GM21390 (cell line): Measurements from ENCODE around the gene PDLIM4.

Experiments
- ATAC-seq: cut with Tn5 transposase; IDR thresholded peaks from one replicate; pipeline ENCODE4 v1.9.1; 2021; ENCODE audit not compliant: unreplicated experiment

The PDLIM4 gene

GRCh38 chr5:132227235-132227484 is 30.3 kb upstream of the PDLIM4 start:
- ATAC-seq = no peak

DNA sequence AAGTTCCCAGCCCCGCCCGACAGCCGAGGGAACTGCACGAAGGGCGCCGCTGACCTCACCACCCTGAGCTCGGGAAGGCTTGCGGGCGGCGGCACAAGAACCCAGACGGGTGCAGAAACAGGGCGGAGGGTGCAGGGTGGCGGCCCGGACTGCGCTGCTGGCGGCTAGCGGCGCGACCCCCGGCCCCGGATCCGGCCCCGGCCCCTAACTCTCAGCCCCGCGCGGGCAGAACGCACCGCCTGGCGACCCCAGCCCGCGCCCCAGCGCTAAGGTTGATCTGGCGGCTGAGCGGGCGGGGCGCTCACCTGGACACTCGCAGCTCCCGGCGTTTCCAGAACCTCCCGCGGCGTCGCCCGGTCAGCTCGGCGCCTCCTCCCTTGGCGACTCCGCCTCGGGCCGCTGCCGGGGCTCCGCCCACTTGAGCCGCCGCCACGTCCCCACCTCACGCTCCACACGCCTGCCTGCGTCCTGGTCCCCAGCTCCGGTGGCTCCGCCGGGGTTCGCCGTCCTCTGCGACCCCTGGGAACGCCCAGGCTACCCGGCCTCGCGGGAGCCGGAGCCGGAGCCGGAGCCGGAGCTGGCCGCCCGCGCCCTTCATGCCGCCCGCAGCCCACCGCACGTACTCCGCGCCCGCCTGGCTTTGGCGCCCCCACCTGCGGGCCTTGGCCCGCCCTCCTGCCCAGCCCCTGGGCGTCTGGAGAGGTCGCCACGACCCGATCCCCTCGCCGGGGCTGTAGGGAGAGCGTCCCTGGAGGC is 29.8 kb upstream of the PDLIM4 start, which contains the start of gene P4HA2:
TSS of gene P4HA2 (minus strand) at position 369 of the 756 bp plus-strand sequence. CDS start 9,227 bp downstream, outside the sequence.
- peak; percentile 95 for ATAC-seq

GRCh38 chr5:132228241-132229035 is 29.1 kb upstream of the PDLIM4 start:
- ATAC-seq = no peak

DNA sequence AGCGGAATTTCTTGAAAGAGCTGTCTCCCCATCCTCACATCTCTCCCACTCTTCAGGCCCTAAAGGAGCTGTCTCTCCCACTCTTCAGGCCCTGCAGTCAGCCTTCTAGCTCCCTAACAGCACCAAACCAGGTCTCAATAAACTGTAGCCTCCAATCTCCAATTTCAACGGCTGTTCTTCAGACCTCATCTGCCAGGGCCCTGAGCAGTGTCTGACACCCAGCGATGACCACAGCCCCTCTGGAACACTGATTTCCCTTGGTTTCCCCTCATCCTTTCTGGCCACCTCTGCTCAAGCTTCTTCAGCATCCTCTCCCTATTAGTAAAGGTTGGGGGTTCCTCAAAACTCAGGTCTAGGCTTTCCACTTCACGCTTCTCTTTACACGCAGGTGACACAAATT is 28.3 kb upstream of the PDLIM4 start:
- ATAC-seq = no peak

- no peak for ATAC-seq
Measured at GRCh38 chr5:132230871-132231270, 26.6 kb upstream of the PDLIM4 start.

- no peak for ATAC-seq
Measured at GRCh38 chr5:132232465-132232864, 25.0 kb upstream of the PDLIM4 start.

DNA sequence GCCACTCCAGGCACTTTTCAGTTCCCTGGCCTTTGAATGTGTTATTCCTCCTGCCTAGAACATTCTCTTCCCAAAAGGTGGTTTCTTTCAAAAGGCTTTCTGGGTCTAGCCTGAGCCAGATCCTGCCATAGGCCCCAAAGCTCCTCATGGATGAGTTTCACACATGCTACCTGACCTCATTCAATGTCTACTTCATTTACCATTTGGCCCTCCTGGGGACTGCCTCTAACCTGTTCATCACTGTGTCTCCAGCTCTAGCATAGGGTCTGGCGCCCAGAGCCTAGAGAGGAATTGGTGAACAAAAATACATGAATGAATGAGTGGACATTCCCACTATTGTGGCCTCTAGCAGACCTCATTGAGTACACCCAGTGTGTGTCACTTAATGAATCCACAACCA is 24.4 kb upstream of the PDLIM4 start:
- no peak for ATAC-seq

DNA sequence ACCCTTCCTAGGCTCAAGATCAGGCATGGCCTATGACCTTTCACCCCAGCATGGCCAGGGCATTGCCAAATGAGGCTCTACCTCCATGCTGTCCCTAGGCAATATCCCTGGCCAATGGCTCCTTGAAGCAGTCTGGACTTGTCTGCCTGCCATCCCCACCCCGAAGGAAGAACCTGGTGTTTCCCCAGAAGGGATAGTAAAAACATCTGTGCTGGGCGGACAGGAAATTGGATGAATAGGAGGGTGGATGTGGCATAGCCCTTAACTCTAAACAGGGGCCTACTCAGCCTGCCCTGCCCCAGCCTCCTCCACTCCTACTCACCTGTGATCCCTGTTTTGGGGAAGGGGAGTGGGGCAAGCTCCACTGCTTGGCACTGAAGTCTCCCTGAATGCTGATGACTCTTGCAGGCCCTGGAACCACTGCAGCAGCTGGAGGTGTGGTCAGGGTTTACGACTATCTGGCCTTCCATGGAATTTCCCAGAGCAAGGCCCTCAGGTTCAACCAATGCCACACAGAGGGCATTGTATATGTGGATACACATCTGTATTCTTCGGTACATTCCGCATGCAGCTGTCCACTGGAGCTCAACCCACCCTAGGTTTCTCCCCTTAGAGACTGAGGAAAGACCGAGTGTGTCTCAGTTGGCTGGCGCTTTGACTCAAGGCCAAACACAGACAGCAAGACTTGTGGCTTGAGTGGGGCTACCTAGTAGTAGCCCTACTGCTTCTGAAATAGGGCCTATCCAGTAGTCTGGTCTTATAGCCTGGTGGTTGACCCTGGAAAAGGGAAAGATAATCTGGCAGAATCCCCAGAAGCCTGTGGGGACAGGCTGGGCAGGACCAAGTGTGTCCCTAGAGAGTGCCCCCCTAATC is 23.4 kb upstream of the PDLIM4 start:
- ATAC-seq = no peak

GRCh38 chr5:132234684-132235062 is 22.8 kb upstream of the PDLIM4 start:
- ATAC-seq = no peak

- ATAC-seq = no peak
Measured at GRCh38 chr5:132235340-132235739, 22.2 kb upstream of the PDLIM4 start.

GRCh38 chr5:132237141-132237540 is 20.4 kb upstream of the PDLIM4 start:
- ATAC-seq = no peak

DNA sequence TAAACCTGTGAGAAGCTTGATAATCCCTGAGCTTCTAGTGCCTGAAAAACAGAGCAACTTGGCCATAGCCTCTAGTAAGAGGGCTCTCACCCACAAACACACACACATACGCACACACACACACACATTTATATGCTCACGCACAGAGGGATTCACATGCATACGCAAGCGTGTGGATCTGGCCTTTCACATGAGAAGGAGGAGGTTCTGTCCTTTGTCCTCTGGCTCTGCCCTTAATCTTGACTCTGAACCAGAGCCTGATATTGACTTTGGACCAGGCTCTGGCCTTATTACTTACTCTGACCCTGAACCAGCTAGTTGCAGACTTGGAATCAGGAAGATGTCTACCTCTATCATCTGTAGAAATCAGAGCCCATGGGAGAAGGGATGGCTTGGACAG is 19.8 kb upstream of the PDLIM4 start:
- no peak for ATAC-seq

DNA sequence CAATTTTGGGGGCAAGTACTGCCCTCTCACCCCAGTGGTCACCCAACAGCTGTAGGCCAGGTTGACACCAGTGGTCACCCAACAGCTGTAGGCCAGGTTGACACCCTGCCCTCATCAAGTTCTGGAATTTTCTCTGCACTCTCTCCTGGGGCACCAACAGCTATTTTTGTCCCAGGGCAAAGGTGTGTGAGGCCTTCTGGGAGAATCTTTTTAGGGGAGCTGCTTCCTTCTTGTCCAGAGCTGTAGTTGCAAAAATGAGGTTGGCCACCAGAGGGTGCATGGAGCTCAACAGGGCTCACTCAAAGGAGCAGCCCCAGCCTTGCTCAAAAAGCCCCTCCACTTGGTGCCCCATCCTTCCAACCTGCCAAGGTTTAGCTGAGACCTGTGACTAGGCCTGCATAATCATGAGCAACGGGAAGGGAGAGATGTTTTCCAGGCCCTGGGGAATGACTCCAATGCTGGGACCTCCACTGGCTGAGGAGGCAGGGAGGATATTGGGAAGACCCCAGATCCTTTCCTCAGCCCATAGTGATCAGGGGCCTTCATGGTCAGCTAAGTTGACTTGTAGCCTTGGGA is 19.2 kb upstream of the PDLIM4 start:
- ATAC-seq = peak; percentile 78

- ATAC-seq = no peak
Measured at GRCh38 chr5:132238901-132239500, 18.5 kb upstream of the PDLIM4 start.

GRCh38 chr5:132239776-132240175 is 17.7 kb upstream of the PDLIM4 start:
- no peak for ATAC-seq

DNA sequence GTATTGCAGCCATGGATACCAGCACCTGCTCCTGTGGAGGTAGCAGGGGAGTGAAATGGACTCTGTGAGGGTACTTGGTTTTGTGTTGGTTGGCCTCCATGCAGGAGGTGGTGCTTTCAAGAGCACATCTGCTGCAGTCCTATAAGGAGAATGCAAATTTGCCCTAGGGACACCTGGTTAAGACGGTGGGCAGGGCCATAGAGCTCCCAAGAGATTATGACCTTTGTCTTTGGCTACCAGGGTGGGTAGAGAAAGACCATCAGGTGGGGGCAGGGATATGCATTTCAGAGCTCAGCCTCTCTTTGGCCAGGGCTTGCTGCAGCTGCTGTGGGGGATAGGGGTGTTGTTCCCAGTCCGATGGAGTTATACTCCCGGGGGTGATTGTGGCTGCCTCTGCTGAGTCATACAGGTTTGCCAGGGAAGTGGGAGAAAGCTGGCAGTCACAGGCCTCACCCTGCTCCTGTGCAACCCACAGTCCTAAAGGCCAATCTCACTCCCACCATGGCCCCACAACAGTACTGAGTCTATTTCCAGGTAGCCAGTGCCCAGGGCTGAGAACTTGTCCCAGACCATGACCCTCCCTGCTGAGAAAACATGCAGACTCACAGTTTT is 14.0 kb upstream of the PDLIM4 start:
- ATAC-seq = no peak

DNA sequence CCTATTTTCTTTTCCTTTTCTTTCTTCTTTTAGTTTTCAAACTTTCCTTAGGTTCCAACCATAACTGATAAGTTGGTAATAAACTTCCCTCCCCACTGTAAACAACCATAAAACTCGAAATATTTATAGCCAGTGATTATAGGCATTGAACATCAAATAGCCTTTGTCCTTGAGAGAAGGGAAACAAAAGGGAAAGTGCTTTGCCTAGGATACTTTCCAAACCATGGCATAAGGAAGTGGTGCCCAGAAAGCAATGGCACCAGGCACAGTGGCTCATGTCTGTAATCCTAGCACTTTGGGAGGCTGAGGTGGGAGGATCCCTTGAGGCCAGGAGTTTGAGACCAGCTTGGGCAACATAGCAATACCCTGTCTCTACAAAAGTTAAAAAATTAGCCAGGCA is 11.9 kb upstream of the PDLIM4 start:
- no peak for ATAC-seq

- ATAC-seq = no peak
Measured at GRCh38 chr5:132246806-132247205, 10.7 kb upstream of the PDLIM4 start.

GRCh38 chr5:132250547-132250946 is 6.9 kb upstream of the PDLIM4 start:
- no peak for ATAC-seq

DNA sequence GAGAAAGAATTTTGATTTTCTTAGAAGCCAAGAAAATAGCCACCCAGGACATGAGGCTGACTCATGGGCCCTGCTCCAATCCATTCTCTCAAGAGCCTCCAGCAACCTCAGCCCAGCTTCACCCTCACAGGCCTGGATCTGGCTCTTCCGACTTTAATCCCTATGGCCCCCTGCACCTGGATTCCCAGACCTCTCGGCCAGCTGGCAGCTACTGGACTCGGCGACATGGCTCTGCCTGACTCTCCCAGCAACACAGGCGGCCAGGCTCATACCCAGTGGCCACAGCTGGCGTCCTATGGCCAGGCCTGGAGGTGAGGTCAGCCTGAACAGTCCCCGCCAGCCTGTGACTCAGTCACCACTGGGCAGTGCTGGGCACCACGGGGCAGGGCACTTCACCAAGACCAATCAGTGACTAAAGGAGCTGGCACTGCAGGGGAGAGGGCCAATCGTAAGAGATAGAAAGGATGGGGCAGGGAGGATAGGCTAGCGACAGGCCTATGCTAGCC is 6.2 kb upstream of the PDLIM4 start:
- ATAC-seq = no peak
